Peyer's patch (tissue), 4 donors: ENCODE results near the gene DEK. TPM values are rescaled to one million over a fixed set of nuclear protein-coding genes. Genes with fewer than 3 reads are reported as not detected.

Source experiments
- DNase-seq, 3 donors: peaks; one replicate each; pipeline ENCODE4 v3.0.0-alpha.2; 2017 to 2019
- H3K27ac ChIP-seq, 4 donors: fragments of 200-600 bp; sonication (generic); one replicate each; pipeline ENCODE4 v1.5.1; 2016 to 2019
- H3K27me3 ChIP-seq, 2 donors: fragments of 200-600 bp; sonication (generic); one replicate each; pipeline ENCODE4 v1.5.1; 2019
- H3K36me3 ChIP-seq, 3 donors: fragments of 200-600 bp; sonication (generic); one replicate each; pipeline ENCODE4 v1.5.1; 2016 to 2019
- H3K4me1 ChIP-seq, 4 donors: fragments of 200-600 bp; sonication (generic); one replicate each; pipeline ENCODE4 v1.5.1; 2016 to 2019
- H3K4me3 ChIP-seq, 4 donors: fragments of 200-600 bp; sonication (generic); 1 replicate in 3 of 4; 2 replicates in 1 of 4; pipeline ENCODE4 v1.5.1; 2016 to 2019; ENCODE audit warnings: mild to moderate bottlenecking in 1 of 4
- H3K9me3 ChIP-seq, 4 donors: fragments of 200-600 bp; sonication (generic); one replicate each; pipeline ENCODE4 v1.5.1; 2016 to 2019; ENCODE audit warnings: mild to moderate bottlenecking in 1 of 4
- POLR2A ChIP-seq, 2 donors: fragments of 450-650 bp; IDR thresholded peaks; one replicate each; pipeline ENCODE4 v1.5.1; 2017; ENCODE audit warnings: antibody characterized with exemption in 2 of 2, mild to moderate bottlenecking in 2 of 2, moderate library complexity in 2 of 2
- total RNA-seq, 4 donors: library from RNA; depleted of rRNA; stranded (reverse); fragments of >200 nt; gene quantifications; one replicate each; pipeline ENCODE4 v1.1.0, GENCODE V29; 2016
- TF ChIP-seq, protein P1 (sequence below), 6 experiments: fragments of 450-650 bp in 4 of 6; fragments of 200-600 bp in 2 of 6; sonication (generic) in 1 of 6; IDR thresholded peaks; one replicate each; pipeline ENCODE4 v1.5.1; 2017 to 2019; ENCODE audit warnings: antibody characterized with exemption in 6 of 6, mild to moderate bottlenecking in 3 of 6, moderate library complexity in 1 of 6

Gene DEK
- total RNA-seq, 4 donors from 2014 or later, result 93.1 to 140 (median 127) TPM

- no peak for DNase-seq
- Histone ChIP-seq H3K27me3 (no peaks in the 10 kb centered on the region), H3K4me1 (no peaks in the 10 kb centered on the region), H3K27ac (no peak overlapping the region), H3K36me3 (peaks cover 0 to 56% (median 2%) of the 10 kb centered on the region in 3 donors), H3K4me3 (no peak overlapping the region), H3K9me3 (no peaks in the 10 kb centered on the region)
- TF ChIP-seq POLR2A (IDR thresholded peaks at IDR 0.05), result no peak
- TF ChIP-seq, protein P1, sequence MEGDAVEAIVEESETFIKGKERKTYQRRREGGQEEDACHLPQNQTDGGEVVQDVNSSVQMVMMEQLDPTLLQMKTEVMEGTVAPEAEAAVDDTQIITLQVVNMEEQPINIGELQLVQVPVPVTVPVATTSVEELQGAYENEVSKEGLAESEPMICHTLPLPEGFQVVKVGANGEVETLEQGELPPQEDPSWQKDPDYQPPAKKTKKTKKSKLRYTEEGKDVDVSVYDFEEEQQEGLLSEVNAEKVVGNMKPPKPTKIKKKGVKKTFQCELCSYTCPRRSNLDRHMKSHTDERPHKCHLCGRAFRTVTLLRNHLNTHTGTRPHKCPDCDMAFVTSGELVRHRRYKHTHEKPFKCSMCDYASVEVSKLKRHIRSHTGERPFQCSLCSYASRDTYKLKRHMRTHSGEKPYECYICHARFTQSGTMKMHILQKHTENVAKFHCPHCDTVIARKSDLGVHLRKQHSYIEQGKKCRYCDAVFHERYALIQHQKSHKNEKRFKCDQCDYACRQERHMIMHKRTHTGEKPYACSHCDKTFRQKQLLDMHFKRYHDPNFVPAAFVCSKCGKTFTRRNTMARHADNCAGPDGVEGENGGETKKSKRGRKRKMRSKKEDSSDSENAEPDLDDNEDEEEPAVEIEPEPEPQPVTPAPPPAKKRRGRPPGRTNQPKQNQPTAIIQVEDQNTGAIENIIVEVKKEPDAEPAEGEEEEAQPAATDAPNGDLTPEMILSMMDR (IDR thresholded peaks at IDR 0.05), result no peak
Measured at GRCh38 chr6:18218233-18218632, 46.1 kb downstream of the DEK start.

DNA sequence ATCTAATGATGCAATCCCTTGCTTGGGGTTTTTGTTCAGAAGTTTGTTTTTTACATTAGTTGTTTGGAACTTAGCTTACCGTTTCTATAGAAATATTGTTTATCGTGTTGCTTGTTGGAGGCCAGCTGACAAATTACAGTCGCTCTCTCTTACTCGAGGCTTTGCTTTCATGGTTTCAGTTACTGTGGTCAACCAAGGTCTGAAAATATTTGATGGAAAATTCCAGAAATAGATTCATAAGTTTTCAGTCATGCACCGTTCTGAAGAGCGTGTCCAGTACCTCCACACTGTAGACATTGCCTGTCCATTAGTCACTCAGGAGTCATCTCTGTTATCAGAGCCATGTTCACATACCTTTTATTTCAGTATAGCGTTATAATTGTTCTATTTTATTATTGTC, 47.9 kb downstream of the DEK start:
- no peaks in the 10 kb centered on the region for H3K9me3 ChIP-seq
- H3K4me1 ChIP-seq, result no peaks in the 10 kb centered on the region
- no peaks in the 10 kb centered on the region for H3K27me3 ChIP-seq
- no peak overlapping the region for H3K4me3 ChIP-seq
- peaks cover 0 to 39% (median 0%) of the 10 kb centered on the region in 3 donors for H3K36me3 ChIP-seq
- no peak for DNase-seq
- no peak overlapping the region for H3K27ac ChIP-seq
- TF ChIP-seq, protein P1 (IDR thresholded peaks at IDR 0.05), result no peak
- TF ChIP-seq POLR2A (IDR thresholded peaks at IDR 0.05), result no peak

DNA sequence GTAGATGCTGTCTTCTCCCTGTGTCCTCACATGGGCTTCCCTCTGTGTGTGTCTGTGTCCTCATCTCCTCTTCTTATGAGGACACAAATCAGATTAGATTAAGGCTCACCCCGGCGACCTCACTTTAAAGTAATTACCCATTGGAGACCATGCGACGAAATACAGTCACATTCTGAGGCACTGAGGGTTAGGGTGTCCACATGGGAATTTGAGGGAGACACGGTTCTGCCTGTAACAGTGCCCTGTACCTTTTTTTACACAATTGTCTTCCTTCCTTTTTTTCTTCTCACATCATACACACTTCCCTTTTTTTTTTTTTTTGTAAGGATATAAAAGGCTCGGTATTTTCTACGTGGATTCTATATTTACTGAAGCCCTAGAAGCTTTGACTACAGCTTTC, 48.9 kb downstream of the DEK start:
- H3K36me3 ChIP-seq, result peaks cover 0 to 29% (median 0%) of the 10 kb centered on the region in 3 donors
- no peaks in the 10 kb centered on the region for H3K4me1 ChIP-seq
- no peak for TF ChIP-seq POLR2A (IDR thresholded peaks at IDR 0.05)
- TF ChIP-seq, protein P1 (IDR thresholded peaks at IDR 0.05), result no peak
- no peak for DNase-seq
- no peak overlapping the region for H3K4me3 ChIP-seq
- no peak overlapping the region for H3K27ac ChIP-seq
- no peaks in the 10 kb centered on the region for H3K9me3 ChIP-seq
- H3K27me3 ChIP-seq, result no peaks in the 10 kb centered on the region

DNA sequence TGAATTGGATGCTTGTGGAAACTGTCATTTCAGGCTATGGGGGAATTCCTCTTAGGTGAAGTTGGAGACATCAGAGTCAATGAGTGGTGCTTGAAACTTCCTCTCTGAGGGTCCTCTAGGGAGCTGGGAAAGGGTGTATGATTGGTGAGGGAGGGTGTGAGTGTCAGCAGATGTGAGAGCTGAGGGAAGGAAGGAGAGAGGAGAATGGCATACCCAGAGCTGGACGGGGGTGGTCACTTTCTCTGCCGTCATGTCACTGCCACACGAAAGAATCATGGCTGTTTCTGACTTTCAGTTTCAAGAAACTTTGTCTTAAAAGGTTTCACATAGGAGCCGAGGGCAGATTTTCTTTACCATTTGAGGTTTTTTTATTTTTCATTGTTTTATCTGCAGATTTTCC, 50.3 kb downstream of the DEK start:
- Histone ChIP-seq H3K9me3 (no peaks in the 10 kb centered on the region), H3K27me3 (no peaks in the 10 kb centered on the region), H3K27ac (no peak overlapping the region), H3K4me1 (no peaks in the 10 kb centered on the region), H3K36me3 (peaks cover 0 to 24% (median 0%) of the 10 kb centered on the region in 3 donors), H3K4me3 (no peak overlapping the region)
- no peak for DNase-seq
- TF ChIP-seq, protein P1 (IDR thresholded peaks at IDR 0.05), result no peak
- TF ChIP-seq POLR2A (IDR thresholded peaks at IDR 0.05), result no peak

DNA sequence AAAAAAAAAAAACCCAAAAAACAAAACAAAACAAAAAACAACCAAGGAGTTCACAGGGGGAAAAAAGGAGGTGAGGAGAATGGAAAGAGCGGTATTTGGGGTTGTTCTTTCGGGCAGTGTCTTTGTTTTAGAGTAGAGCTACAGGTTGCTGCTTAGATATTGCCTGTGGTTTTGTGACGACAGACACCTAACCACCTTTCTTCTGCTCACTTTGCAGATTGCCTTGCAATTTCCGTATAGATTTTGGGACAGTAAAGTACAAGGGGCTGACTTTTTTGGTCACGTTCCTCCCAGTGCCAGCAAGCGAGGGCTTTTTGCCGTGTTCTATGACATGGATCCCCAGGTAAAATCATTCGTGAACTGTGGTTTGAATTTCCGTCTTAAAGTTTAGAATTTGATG, 50.9 kb downstream of the DEK start:
- no peaks in the 10 kb centered on the region for H3K27me3 ChIP-seq
- no peak overlapping the region for H3K4me3 ChIP-seq
- no peaks in the 10 kb centered on the region for H3K9me3 ChIP-seq
- no peak for DNase-seq
- H3K27ac ChIP-seq, result no peak overlapping the region
- peaks cover 0 to 24% (median 0%) of the 10 kb centered on the region in 3 donors for H3K36me3 ChIP-seq
- TF ChIP-seq, protein P1 (IDR thresholded peaks at IDR 0.05), result no peak
- TF ChIP-seq POLR2A (IDR thresholded peaks at IDR 0.05), result no peak
- H3K4me1 ChIP-seq, result no peaks in the 10 kb centered on the region

DNA sequence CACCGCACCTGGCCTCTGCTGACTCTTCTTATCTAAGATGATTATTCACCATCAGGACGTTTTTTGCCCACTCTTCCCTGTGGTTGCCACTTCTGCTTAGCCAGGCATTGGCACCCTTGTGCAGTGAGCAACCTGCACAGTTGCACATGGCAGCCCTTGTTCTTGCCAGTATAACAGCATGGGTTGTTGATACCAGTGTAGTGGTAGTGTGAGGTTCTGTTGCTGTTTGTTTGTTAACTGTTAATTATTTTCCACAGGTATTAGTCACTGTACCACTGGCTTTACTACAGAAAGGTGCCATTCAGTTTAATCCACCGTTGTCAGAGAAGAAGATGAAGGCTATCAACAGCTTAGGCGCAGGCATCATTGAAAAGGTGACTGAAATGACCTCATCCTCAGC, 52.1 kb downstream of the DEK start:
- Histone ChIP-seq H3K9me3 (no peaks in the 10 kb centered on the region), H3K4me1 (no peaks in the 10 kb centered on the region), H3K4me3 (no peak overlapping the region), H3K36me3 (peaks cover 0 to 13% (median 0%) of the 10 kb centered on the region in 3 donors), H3K27me3 (no peaks in the 10 kb centered on the region), H3K27ac (no peak overlapping the region)
- no peak for DNase-seq
- TF ChIP-seq, protein P1 (IDR thresholded peaks at IDR 0.05), result no peak
- TF ChIP-seq POLR2A (IDR thresholded peaks at IDR 0.05), result no peak
